ENCODE data around the gene CDH23.

DNA sequence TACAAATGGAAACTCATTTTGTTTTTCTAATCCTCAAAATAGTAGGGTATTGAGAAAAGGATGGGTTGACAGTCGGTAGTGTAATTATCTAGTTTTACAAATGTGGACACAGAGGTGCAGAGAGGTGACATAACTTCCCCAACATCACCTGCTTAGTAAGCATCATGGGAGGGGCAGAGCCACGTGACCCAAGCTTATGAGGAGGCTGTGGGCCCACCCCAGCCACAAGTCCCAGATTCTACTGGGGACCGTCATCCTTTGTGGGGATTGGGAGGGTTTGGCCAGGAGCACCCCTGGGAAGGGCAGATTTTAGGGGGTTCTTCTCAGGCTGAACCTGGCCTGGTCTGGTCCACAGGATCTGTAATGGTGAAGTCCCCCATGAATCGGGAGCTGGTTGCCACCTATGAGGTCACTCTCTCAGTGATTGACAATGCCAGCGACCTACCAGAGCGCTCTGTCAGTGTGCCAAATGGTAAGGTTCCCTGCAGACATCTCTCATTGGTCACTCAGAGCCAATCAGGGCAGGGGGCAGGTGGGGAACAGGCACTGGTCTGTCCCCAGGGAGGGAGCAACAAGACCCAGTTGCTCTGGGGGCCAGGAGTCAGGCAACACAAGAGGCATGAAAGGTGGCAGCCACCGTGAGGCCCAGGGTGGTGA lies 400.2 kb downstream of the CDH23 start:
- TF ChIP-seq, protein P1, sequence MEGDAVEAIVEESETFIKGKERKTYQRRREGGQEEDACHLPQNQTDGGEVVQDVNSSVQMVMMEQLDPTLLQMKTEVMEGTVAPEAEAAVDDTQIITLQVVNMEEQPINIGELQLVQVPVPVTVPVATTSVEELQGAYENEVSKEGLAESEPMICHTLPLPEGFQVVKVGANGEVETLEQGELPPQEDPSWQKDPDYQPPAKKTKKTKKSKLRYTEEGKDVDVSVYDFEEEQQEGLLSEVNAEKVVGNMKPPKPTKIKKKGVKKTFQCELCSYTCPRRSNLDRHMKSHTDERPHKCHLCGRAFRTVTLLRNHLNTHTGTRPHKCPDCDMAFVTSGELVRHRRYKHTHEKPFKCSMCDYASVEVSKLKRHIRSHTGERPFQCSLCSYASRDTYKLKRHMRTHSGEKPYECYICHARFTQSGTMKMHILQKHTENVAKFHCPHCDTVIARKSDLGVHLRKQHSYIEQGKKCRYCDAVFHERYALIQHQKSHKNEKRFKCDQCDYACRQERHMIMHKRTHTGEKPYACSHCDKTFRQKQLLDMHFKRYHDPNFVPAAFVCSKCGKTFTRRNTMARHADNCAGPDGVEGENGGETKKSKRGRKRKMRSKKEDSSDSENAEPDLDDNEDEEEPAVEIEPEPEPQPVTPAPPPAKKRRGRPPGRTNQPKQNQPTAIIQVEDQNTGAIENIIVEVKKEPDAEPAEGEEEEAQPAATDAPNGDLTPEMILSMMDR (IDR thresholded peaks at IDR 0.05): no peak
- TF ChIP-seq POLR2A (IDR thresholded peaks at IDR 0.05): no peak
